Fibroblast of lung (primary cell): ENCODE measurements around the gene CDKAL1. TPM values are rescaled to one million over a fixed set of nuclear protein-coding genes. Genes with fewer than 3 reads are reported as not detected.

ENCODE experiments used
- DNase-seq, 2 donors: peaks; one replicate each; pipeline versions ENCODE4 v3.0.0 to v3.0.0-alpha.2; 2010; ENCODE audit warnings: low read depth in 2 of 2
- H2AFZ ChIP-seq: 2 replicates; pipeline ENCODE4 v1.5.1; 2012; ENCODE audit warnings: low read length, control low read depth, inconsistent platforms
- H3K27ac ChIP-seq: 2 replicates; pipeline ENCODE4 v1.5.1; 2011; ENCODE audit warnings: low read length, control low read depth; ENCODE audit not compliant: insufficient read depth
- H3K27me3 ChIP-seq: 2 replicates; pipeline ENCODE4 v1.5.1; 2011; ENCODE audit warnings: mild to moderate bottlenecking, low read length; ENCODE audit not compliant: control insufficient read depth, insufficient read depth
- H3K36me3 ChIP-seq: 2 replicates; pipeline ENCODE4 v1.5.1; 2011; ENCODE audit warnings: low read length; ENCODE audit not compliant: control insufficient read depth, insufficient read depth
- H3K4me1 ChIP-seq: 2 replicates; pipeline ENCODE4 v1.5.1; 2011; ENCODE audit warnings: low read length; ENCODE audit not compliant: control insufficient read depth, insufficient read depth; ENCODE audit errors: extremely low read depth
- H3K4me2 ChIP-seq: 2 replicates; pipeline ENCODE4 v1.5.1; 2011; ENCODE audit warnings: low read length, control low read depth; ENCODE audit not compliant: insufficient read depth; ENCODE audit errors: extremely low read depth
- H3K4me3 ChIP-seq, 4 experiments: fragments of 200-600 bp in 1 of 4; sonication (generic) in 1 of 4; replicated peaks in 1 of 4; 2 replicates each; pipeline ENCODE4 v1.5.1; 2011 to 2016; ENCODE audit warnings: low read length in 4 of 4, low read depth in 3 of 4, mild to moderate bottlenecking in 3 of 4, control low read depth in 2 of 4, inconsistent platforms in 1 of 4, mixed read lengths in 1 of 4; ENCODE audit not compliant: insufficient read depth in 1 of 4; ENCODE audit errors: control extremely low read depth in 1 of 4
- H3K79me2 ChIP-seq: 2 replicates; pipeline ENCODE4 v1.5.1; 2012; ENCODE audit warnings: mild to moderate bottlenecking, low read length, inconsistent platforms; ENCODE audit not compliant: control insufficient read depth, insufficient read depth
- H3K9ac ChIP-seq: 2 replicates; pipeline ENCODE4 v1.5.1; 2011; ENCODE audit warnings: mild to moderate bottlenecking, low read length, control low read depth; ENCODE audit not compliant: insufficient read depth
- H3K9me3 ChIP-seq: 2 replicates; pipeline ENCODE4 v1.5.1; 2012; ENCODE audit warnings: low read depth, low read length; ENCODE audit not compliant: control insufficient read depth, insufficient read depth
- H4K20me1 ChIP-seq: 2 replicates; pipeline ENCODE4 v1.5.1; 2011; ENCODE audit warnings: low read length; ENCODE audit not compliant: control insufficient read depth, insufficient read depth; ENCODE audit errors: extremely low read depth
- CTCF ChIP-seq, 2 donors: IDR thresholded peaks in 1 of 2; conservative IDR thresholded peaks in 1 of 2; 1 replicate in 1 of 2; 2 replicates in 1 of 2; pipeline ENCODE4 v1.5.1; 2011 to 2012; ENCODE audit warnings: low read length in 2 of 2, control low read depth in 1 of 2, inconsistent platforms in 1 of 2, low read depth in 1 of 2, mild to moderate bottlenecking in 1 of 2
- EZH2 ChIP-seq: IDR thresholded peaks from 2 replicates; pipeline ENCODE4 v1.5.1; 2012; ENCODE audit warnings: low read length, control low read depth, mild to moderate bottlenecking; ENCODE audit errors: missing control alignments
- polyA plus RNA-seq, 2 donors: library from polyadenylated mRNA; depleted of rRNA in 1 of 2; stranded (reverse) in 1 of 2; unstranded in 1 of 2; fragments of >200 nt; gene quantifications; 2 replicates each; pipeline ENCODE4 v1.2.1, GENCODE V29; 2011 to 2012; ENCODE audit warnings: missing spikeins in 1 of 2
- total RNA-seq: library from RNA; depleted of rRNA; stranded (reverse); fragments of >200 nt; gene quantifications from 2 replicates; pipeline ENCODE4 v1.2.1, GENCODE V29; 2014

Gene CDKAL1
- total and polyA plus RNA-seq, 2 donors (not counting 1 experiment from before 2014, with no cell fraction given) = 7.4 to 15.0 TPM

GRCh38 chr6:21135484-21136013, 601.3 kb downstream of the CDKAL1 start:
- DNase-seq = no peak
- Histone ChIP-seq H3K79me2 (no peaks in the 10 kb centered on the region), H3K9ac (no peak overlapping the region), H3K36me3 (no peaks in the 10 kb centered on the region), H3K4me2 (no peak overlapping the region), H2AFZ (no peak overlapping the region), H4K20me1 (no peaks in the 10 kb centered on the region), H3K4me1 (no peaks in the 10 kb centered on the region), H3K27ac (no peak overlapping the region), H3K9me3 (no peaks in the 10 kb centered on the region), H3K27me3 (no peaks in the 10 kb centered on the region), H3K4me3 (no peak overlapping the region)
- no peak for TF ChIP-seq CTCF (conservative IDR thresholded peaks at IDR 0.05 in 1 of 2, IDR thresholded peaks at IDR 0.05 in 1 of 2; ENCODE audit: low read depth in 1 of 2, low read length in 2 of 2)
- TF ChIP-seq EZH2 = no peak

- Histone ChIP-seq H3K4me2 (no peak overlapping the region), H3K9ac (no peak overlapping the region), H3K27me3 (no peaks in the 10 kb centered on the region), H3K79me2 (no peaks in the 10 kb centered on the region), H3K36me3 (no peaks in the 10 kb centered on the region), H3K4me1 (no peaks in the 10 kb centered on the region), H2AFZ (no peak overlapping the region), H3K4me3 (no peak overlapping the region), H4K20me1 (no peaks in the 10 kb centered on the region), H3K27ac (no peak overlapping the region), H3K9me3 (no peaks in the 10 kb centered on the region)
- TF ChIP-seq EZH2 (no peak), CTCF (conservative IDR thresholded peaks at IDR 0.05 in 1 of 2, IDR thresholded peaks at IDR 0.05 in 1 of 2; ENCODE audit: low read depth in 1 of 2, low read length in 2 of 2) (no peak)
- peak; percentile 47 to 58 for DNase-seq
These were observed 603.6 kb downstream of the CDKAL1 start for GRCh38 chr6:21137700-21138335.

- Histone ChIP-seq H3K9me3 (no peaks in the 10 kb centered on the region), H3K4me2 (no peak overlapping the region), H3K36me3 (no peaks in the 10 kb centered on the region), H2AFZ (no peak overlapping the region), H3K27me3 (no peaks in the 10 kb centered on the region), H3K4me1 (no peaks in the 10 kb centered on the region), H3K4me3 (no peak overlapping the region), H4K20me1 (no peaks in the 10 kb centered on the region), H3K27ac (no peak overlapping the region), H3K9ac (no peak overlapping the region), H3K79me2 (no peaks in the 10 kb centered on the region)
- DNase-seq = peak in 1 of 2 donors; percentile 59
- no peak for TF ChIP-seq EZH2
- TF ChIP-seq CTCF (conservative IDR thresholded peaks at IDR 0.05 in 1 of 2, IDR thresholded peaks at IDR 0.05 in 1 of 2; ENCODE audit: low read depth in 1 of 2, low read length in 2 of 2) = no peak
These were observed 604.2 kb downstream of the CDKAL1 start for GRCh38 chr6:21138336-21139069.
